ENCODE results near the gene CELA2A. TPM values are rescaled to one million over a fixed set of nuclear protein-coding genes. Genes with fewer than 3 reads are reported as not detected.
A peak's percentile ranks its signal among the peaks of the same experiment; 100 is the strongest.

Gene CELA2A
- total and polyA plus RNA-seq, 9 of the 15 experiments (the other 6 are each of a cell fraction or from before 2014, with no cell fraction given), result 0.62 TPM; not detected in 8

- 31% methylated on average over 3 of the region's 3 CpGs for WGBS (ENCODE audit: insufficient coverage, low coverage, missing lambda C conversion rate)
- FAIRE-seq (no peak), DNase-seq (ENCODE audit: extremely low read depth in 1 of 4, low spot score in 3 of 4) (peak in 1 of 4 experiments; percentile 8), ATAC-seq (peak; percentile 60)
- Histone ChIP-seq H3K4me1 (replicated peaks in 1 of 2; ENCODE audit: control insufficient read depth in 2 of 2, insufficient read depth in 2 of 2, low read length in 2 of 2) (peaks cover 2 to 7% of the 10 kb centered on the region in 2 experiments; a peak in 4 of 5 replicates), H3K9me3 (replicated peaks; ENCODE audit: control insufficient read depth, insufficient read depth, low read depth, low read length) (no peaks in the 10 kb centered on the region), H3K9me1 (ENCODE audit: control insufficient read depth, insufficient read depth, low read length) (no peaks in the 10 kb centered on the region), H2AFZ (ENCODE audit: low read depth, low read length) (0 out of 2 replicates have a peak overlapping the region, but pooled peaks have one; percentile 46), H3K27ac (ENCODE audit: extremely low read depth, low read depth, low read length) (no peak overlapping the region), H3K9ac (ENCODE audit: insufficient read depth in 1 of 2, low read depth in 2 of 2, low read length in 2 of 2) (0 out of 4 replicates have a peak overlapping the region, but pooled peaks of 1 of the 2 experiments have one; percentile 21), H3K27me3 (ENCODE audit: control insufficient read depth in 2 of 2, insufficient read depth in 2 of 2, low read length in 2 of 2) (no peaks in the 10 kb centered on the region), H3K4me3 (no peak overlapping the region), H3K36me3 (ENCODE audit: control insufficient read depth, insufficient read depth, low read length) (no peaks in the 10 kb centered on the region), H3K4me2 (ENCODE audit: insufficient read depth, low read length) (no peak overlapping the region), H3K79me2 (ENCODE audit: control insufficient read depth, insufficient read depth, low read length) (no peaks in the 10 kb centered on the region), H4K20me1 (replicated peaks; ENCODE audit: control insufficient read depth, insufficient read depth, low read length) (no peaks in the 10 kb centered on the region)
- ChIA-PET POLR2A (interaction anchor here (1.1 kb wide), 1 partner anchor 31 kb away, joined by 3 read pairs; no protein-coding TSS in a partner anchor), CTCF (ENCODE audit: low intra/inter-chr PET ratio) (no interaction called here)
- no TSS peak for BruUV-seq (replicated peaks)
- TF ChIP-seq SAFB2 (IDR thresholded peaks at IDR 0.05; ENCODE audit: borderline replicate concordance, low read depth, low read length, severe bottlenecking) (no peak), ZC3H4 (CRISPR knock-in tag; IDR thresholded peaks at IDR 0.05; ENCODE audit: borderline replicate concordance) (0 out of 2 replicates have a peak, but pooled peaks have one; percentile 39), ZFX (CRISPR knock-in tag; IDR thresholded peaks at IDR 0.05) (0 out of 2 replicates have a peak, but pooled peaks have one; percentile 32)
- intact Hi-C loops (cut with micrococcal nuclease) (no loop called here), in situ Hi-C loops (cut with MboI) (no loop called here)
These were observed 7.0 kb upstream of the CELA2A start for GRCh38 chr1:15449567-15449966.

- ATAC-seq (no peak), FAIRE-seq (no peak), DNase-seq (ENCODE audit: extremely low read depth in 1 of 4, low spot score in 3 of 4) (no peak)
- no TSS peak for BruUV-seq (replicated peaks)
- Histone ChIP-seq H4K20me1 (replicated peaks; ENCODE audit: control insufficient read depth, insufficient read depth, low read length) (no peaks in the 10 kb centered on the region), H3K79me2 (ENCODE audit: control insufficient read depth, insufficient read depth, low read length) (no peaks in the 10 kb centered on the region), H3K9ac (ENCODE audit: insufficient read depth in 1 of 2, low read depth in 2 of 2, low read length in 2 of 2) (no peak overlapping the region), H3K4me2 (ENCODE audit: insufficient read depth, low read length) (no peak overlapping the region), H3K4me1 (replicated peaks in 1 of 2; ENCODE audit: control insufficient read depth in 2 of 2, insufficient read depth in 2 of 2, low read length in 2 of 2) (peaks cover under 1 to 2% of the 10 kb centered on the region in 2 experiments; a peak in 3 of 5 replicates), H3K36me3 (ENCODE audit: control insufficient read depth, insufficient read depth, low read length) (no peaks in the 10 kb centered on the region), H3K27ac (ENCODE audit: extremely low read depth, low read depth, low read length) (no peak overlapping the region), H3K27me3 (ENCODE audit: control insufficient read depth in 2 of 2, insufficient read depth in 2 of 2, low read length in 2 of 2) (no peaks in the 10 kb centered on the region), H2AFZ (ENCODE audit: low read depth, low read length) (no peak overlapping the region), H3K4me3 (no peak overlapping the region), H3K9me3 (replicated peaks; ENCODE audit: control insufficient read depth, insufficient read depth, low read depth, low read length) (no peaks in the 10 kb centered on the region), H3K9me1 (ENCODE audit: control insufficient read depth, insufficient read depth, low read length) (no peaks in the 10 kb centered on the region)
- ChIA-PET POLR2A (interaction anchor here (0.7 kb wide), 1 partner anchor 347 kb away, joined by 3 read pairs; no protein-coding TSS in a partner anchor), CTCF (ENCODE audit: low intra/inter-chr PET ratio) (no interaction called here)
- peak; percentile 72 for TF ChIP-seq RBM25 (IDR thresholded peaks at IDR 0.05; ENCODE audit: low read depth, low read length, severe bottlenecking)
- no peak for TF ChIP-seq HDAC2 (IDR thresholded peaks at IDR 0.05)
- TF ChIP-seq CSDE1 (IDR thresholded peaks at IDR 0.05), result no peak
- TF ChIP-seq ZNF217 (CRISPR knock-in tag; IDR thresholded peaks at IDR 0.05), result no peak
- TF ChIP-seq ZNF584 (CRISPR knock-in tag; IDR thresholded peaks at IDR 0.05; ENCODE audit: low read depth), result no peak
- no peak for TF ChIP-seq NCOA4 (IDR thresholded peaks at IDR 0.05; ENCODE audit: partially characterized antibody)
- no peak for TF ChIP-seq PHTF2 (CRISPR knock-in tag; IDR thresholded peaks at IDR 0.05)
- TF ChIP-seq HIVEP1 (CRISPR knock-in tag; IDR thresholded peaks at IDR 0.05), result no peak
- TF ChIP-seq FOXK1 (CRISPR knock-in tag; IDR thresholded peaks at IDR 0.05; ENCODE audit: borderline replicate concordance), result no peak
- intact Hi-C loops (cut with micrococcal nuclease) (no loop called here), in situ Hi-C loops (cut with MboI) (no loop called here)
- WGBS (ENCODE audit: insufficient coverage, low coverage, missing lambda C conversion rate), result 36% methylated on average over 6 of the region's 6 CpGs
These were observed 5.4 kb upstream of the CELA2A start for GRCh38 chr1:15451014-15451722.

Measured in K562 (cell line).